HS-5 (cell line): ENCODE results near the gene TWSG1.
"Not testable (repeated sequence)": the region's sequence is repeated elsewhere in the genome, so short reads cannot be mapped to it uniquely, and the experiment has no call there.

Experiments
- DNase-seq: peaks from one replicate; pipeline ENCODE4 v3.0.0-alpha.2; 2012; ENCODE audit warnings: low read depth

The TWSG1 gene

GRCh38 chr18:9335697-9336045 is 1.1 kb downstream of the TWSG1 start:
- DNase-seq, result no peak

GRCh38 chr18:9336827-9337226 is 2.3 kb downstream of the TWSG1 start:
- DNase-seq, result no peak

- no peak for DNase-seq
Observed at GRCh38 chr18:9337873-9338272, 3.3 kb downstream of the TWSG1 start.

- DNase-seq, result no peak
Observed at GRCh38 chr18:9340472-9340871, 5.9 kb downstream of the TWSG1 start.

GRCh38 chr18:9343577-9343976 is 9.0 kb downstream of the TWSG1 start:
- DNase-seq, result no peak

GRCh38 chr18:9346775-9347174 is 12.2 kb downstream of the TWSG1 start:
- DNase-seq, result no peak

- DNase-seq, result no peak
Observed at GRCh38 chr18:9348079-9348671, 13.6 kb downstream of the TWSG1 start.

GRCh38 chr18:9348766-9349165 is 14.2 kb downstream of the TWSG1 start:
- no peak for DNase-seq

GRCh38 chr18:9353596-9353995 is 19.0 kb downstream of the TWSG1 start:
- no peak for DNase-seq

- no peak for DNase-seq
Observed at GRCh38 chr18:9354256-9354655, 19.7 kb downstream of the TWSG1 start.

GRCh38 chr18:9356976-9357375 is 22.4 kb downstream of the TWSG1 start:
- DNase-seq, result no peak

GRCh38 chr18:9359796-9360195 is 25.2 kb downstream of the TWSG1 start:
- DNase-seq, result no peak

- DNase-seq, result no peak
Observed at GRCh38 chr18:9361191-9361590, 26.6 kb downstream of the TWSG1 start.

GRCh38 chr18:9362869-9363268 is 28.3 kb downstream of the TWSG1 start:
- DNase-seq, result no peak

- no peak for DNase-seq
Observed at GRCh38 chr18:9364242-9364641, 29.7 kb downstream of the TWSG1 start.

GRCh38 chr18:9365406-9365805 is 30.8 kb downstream of the TWSG1 start:
- no peak for DNase-seq

GRCh38 chr18:9366126-9366714 is 31.6 kb downstream of the TWSG1 start:
- DNase-seq, result no peak

- DNase-seq, result not testable (repeated sequence)
Observed at GRCh38 chr18:9373254-9373653, 38.7 kb downstream of the TWSG1 start.

- no peak for DNase-seq
Observed at GRCh38 chr18:9379118-9379517, 44.5 kb downstream of the TWSG1 start.

GRCh38 chr18:9380101-9380500 is 45.5 kb downstream of the TWSG1 start:
- DNase-seq, result no peak

GRCh38 chr18:9380621-9381395 is 46.2 kb downstream of the TWSG1 start:
- no peak for DNase-seq

- no peak for DNase-seq
Observed at GRCh38 chr18:9386879-9387278, 52.3 kb downstream of the TWSG1 start.

GRCh38 chr18:9387891-9388290 is 53.3 kb downstream of the TWSG1 start:
- no peak for DNase-seq

- no peak for DNase-seq
Observed at GRCh38 chr18:9389706-9390105, 55.1 kb downstream of the TWSG1 start.
